HFFc6 (cell line): ENCODE results near the gene FBXL17. TPM values are rescaled to one million over a fixed set of nuclear protein-coding genes. Genes with fewer than 3 reads are reported as not detected.
A peak's percentile ranks its signal among the peaks of the same experiment; 100 is the strongest.

Source experiments
- DNase-seq: peaks from one replicate; pipeline ENCODE4 v3.0.0-alpha.2; 2018
- H3K27ac Mint-ChIP-seq: 2 replicates; pipeline ENCODE4 v1.8.0; 2020; ENCODE audit warnings: mild to moderate bottlenecking, mixed read lengths
- H3K27me3 Mint-ChIP-seq: 2 replicates; pipeline ENCODE4 v1.8.0; 2021; ENCODE audit warnings: mild to moderate bottlenecking, moderate library complexity, mixed read lengths; ENCODE audit not compliant: insufficient read depth
- H3K36me3 Mint-ChIP-seq: 2 replicates; pipeline ENCODE4 v1.8.0; 2021; ENCODE audit warnings: low read depth, mixed read lengths
- H3K4me1 Mint-ChIP-seq: 2 replicates; pipeline ENCODE4 v1.8.0; 2020; ENCODE audit warnings: low read depth, mixed read lengths
- H3K4me3 Mint-ChIP-seq: 2 replicates; pipeline ENCODE4 v1.8.0; 2020; ENCODE audit warnings: mild to moderate bottlenecking, moderate library complexity, mixed read lengths
- H3K9me3 Mint-ChIP-seq: 2 replicates; pipeline ENCODE4 v1.8.0; 2020; ENCODE audit warnings: mild to moderate bottlenecking, mixed read lengths
- CTCF ChIP-seq: fragments of 200-600 bp; sonication (generic); IDR thresholded peaks from 2 replicates; pipeline ENCODE4 v1.5.0; 2021; ENCODE audit warnings: antibody characterized with exemption, mild to moderate bottlenecking
- long read RNA-seq: library from polyadenylated mRNA; unstranded; transcript quantifications from one replicate; pipeline ENCODE4 v2.0.0, GENCODE V29; 2019
- total RNA-seq, 6 experiments: library from RNA; stranded (reverse); fragmentation: NEBNext Ultra II Directional; extraction: Animal tissue kit (Norgen Biotek cat#: 25700); gene quantifications; 2 replicates in 1 of 6; 3 replicates in 5 of 6; pipeline ENCODE4 v1.2.3, GENCODE V29; 2021

Gene FBXL17
- total RNA-seq = 10 to 100 TPM in 5 of 6 experiments, 1 to 10 TPM in 1; 8.2 to 13.1 (median 10.8) TPM
- long read RNA-seq, partial matches to known transcripts = 0 of 4 reads
- long read RNA-seq, other reads (novel, unspliced or antisense) = 4 of 4 reads

DNA sequence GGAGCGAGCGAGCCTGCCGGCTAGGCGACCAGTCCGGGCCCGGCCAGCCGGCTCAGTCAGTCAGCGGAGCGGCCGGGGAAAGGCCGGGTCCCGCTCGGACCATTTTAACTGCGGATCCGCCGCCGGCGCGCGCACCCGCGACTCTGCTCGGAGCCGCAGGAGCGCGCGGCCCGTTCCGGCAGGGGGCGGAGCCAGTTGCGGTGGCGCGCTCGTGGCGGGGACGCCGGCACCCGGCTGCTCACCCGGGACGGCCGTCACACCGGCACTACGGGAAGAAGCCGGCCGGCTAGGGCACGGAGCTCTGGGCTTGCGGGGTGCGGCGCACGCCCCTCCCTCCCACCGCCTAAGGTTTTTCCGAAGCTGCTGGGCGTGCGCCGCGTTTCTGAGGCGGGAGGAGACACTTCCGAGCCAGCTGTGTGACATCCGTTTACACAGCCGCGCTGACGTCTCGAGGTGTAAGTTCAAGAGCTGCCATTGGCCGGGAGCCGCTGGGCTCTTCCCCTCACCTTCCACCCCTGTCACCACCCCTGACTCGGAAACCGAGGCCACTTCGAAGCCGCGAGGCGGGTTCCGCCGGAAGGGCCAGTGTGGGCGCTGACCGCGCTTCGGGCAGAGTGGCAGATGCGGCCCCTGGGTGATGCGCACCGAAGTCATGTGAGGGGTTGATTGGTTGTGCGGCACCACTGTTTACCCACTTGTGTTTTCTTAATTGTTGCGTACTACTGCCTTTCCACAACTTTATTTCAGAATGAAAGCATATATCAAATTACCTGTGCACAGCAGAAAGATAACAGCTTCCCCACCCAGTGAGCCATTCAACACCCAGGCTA, at the start of gene FBXL17:
Gene FBXL17 (minus strand): TSS at position 145 of the 830 bp plus-strand sequence.
- Mint-ChIP-seq H3K36me3 (peaks cover 12% of the 10 kb centered on the region; the same call in 1 of the 2 replicates), H3K9me3 (no peaks in the 10 kb centered on the region; the same call in 1 of the 2 replicates), H3K27me3 (peaks cover 2% of the 10 kb centered on the region), H3K4me1 (peaks cover 35% of the 10 kb centered on the region), H3K4me3 (peak within 1 kb of the TSS; percentile 91), H3K27ac (peak within 1 kb of the TSS; percentile 90)
- DNase-seq = peak; percentile 85
- TF ChIP-seq CTCF = peak; percentile 33; the same call in 1 of the 2 replicates

GRCh38 chr5:108430931-108431608, 49.2 kb upstream of the FBXL17 start:
- Mint-ChIP-seq H3K27ac (peak overlapping the region; percentile 90), H3K36me3 (no peaks in the 10 kb centered on the region; the same call in 1 of the 2 replicates), H3K4me1 (peaks cover 27% of the 10 kb centered on the region), H3K9me3 (no peaks in the 10 kb centered on the region), H3K27me3 (no peaks in the 10 kb centered on the region), H3K4me3 (peak overlapping the region; percentile 38)
- DNase-seq = peak; percentile 41
- TF ChIP-seq CTCF = no peak

GRCh38 chr5:108421713-108422112, 39.8 kb upstream of the FBXL17 start:
- Mint-ChIP-seq H3K36me3 (0 out of 2 replicates have a peak, but pooled peaks cover 4% of the 10 kb centered on the region), H3K4me3 (no peak overlapping the region), H3K27me3 (no peaks in the 10 kb centered on the region; the same call in 1 of the 2 replicates), H3K27ac (no peak overlapping the region), H3K4me1 (peaks cover 18% of the 10 kb centered on the region), H3K9me3 (peaks cover 7% of the 10 kb centered on the region)
- peak; percentile 22 for DNase-seq
- no peak for TF ChIP-seq CTCF

GRCh38 chr5:108420755-108421154, 38.9 kb upstream of the FBXL17 start:
- TF ChIP-seq CTCF = no peak
- H3K9me3 Mint-ChIP-seq = peaks cover 7% of the 10 kb centered on the region
- H3K4me3 Mint-ChIP-seq = no peak overlapping the region
- H3K27me3 Mint-ChIP-seq = no peaks in the 10 kb centered on the region; the same call in 1 of the 2 replicates
- DNase-seq = no peak
- no peak overlapping the region for H3K27ac Mint-ChIP-seq
- 0 out of 2 replicates have a peak, but pooled peaks cover 4% of the 10 kb centered on the region for H3K36me3 Mint-ChIP-seq
- peaks cover 18% of the 10 kb centered on the region for H3K4me1 Mint-ChIP-seq

DNA sequence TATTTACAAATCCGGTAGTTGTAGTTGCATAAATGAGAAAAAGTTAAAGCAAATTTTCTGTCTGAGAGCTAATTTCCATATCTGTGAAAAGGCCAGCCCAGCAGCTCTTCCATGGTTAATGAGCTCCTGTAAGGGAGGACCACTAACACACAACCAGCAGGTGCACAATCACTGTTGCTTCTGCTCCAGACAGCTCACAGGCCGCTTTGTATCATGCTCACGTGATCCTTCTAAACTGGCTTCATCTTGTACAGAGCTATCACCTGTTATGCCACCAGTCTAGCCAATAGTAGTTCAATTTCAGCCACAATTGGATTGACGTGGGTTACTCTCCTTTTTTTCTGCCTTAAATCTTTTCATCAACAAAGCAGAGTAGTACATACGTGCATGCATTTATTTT, 38.3 kb upstream of the FBXL17 start:
- Mint-ChIP-seq H3K4me1 (peaks cover 18% of the 10 kb centered on the region), H3K36me3 (0 out of 2 replicates have a peak, but pooled peaks cover 4% of the 10 kb centered on the region), H3K9me3 (peaks cover 7% of the 10 kb centered on the region), H3K27ac (no peak overlapping the region), H3K27me3 (no peaks in the 10 kb centered on the region; the same call in 1 of the 2 replicates), H3K4me3 (no peak overlapping the region)
- TF ChIP-seq CTCF = no peak
- DNase-seq = no peak
